ENCODE data around the gene TTC21B.

TTC21B gene

GRCh38 chr2:165924946-165925345 lies 28.6 kb downstream of the TTC21B start:
- Histone ChIP-seq H2AFZ (ENCODE audit: low read length) (no peak overlapping the region), H3K79me2 (ENCODE audit: low read length) (no peaks in the 10 kb centered on the region), H4K20me1 (ENCODE audit: insufficient read depth, low read length) (no peaks in the 10 kb centered on the region), H3F3A (ENCODE audit: insufficient read depth, low read length) (no peaks in the 10 kb centered on the region), H3K4me2 (ENCODE audit: low read depth, low read length) (no peak overlapping the region), H3K4me1 (ENCODE audit: low read length) (no peaks in the 10 kb centered on the region), H3K9ac (ENCODE audit: low read length) (no peak overlapping the region), H3K27me3 (replicated peaks; ENCODE audit: insufficient read depth, low read length) (no peaks in the 10 kb centered on the region), H3K27ac (ENCODE audit: low read length) (no peak overlapping the region), H3K9me3 (replicated peaks; ENCODE audit: insufficient read depth, low read length) (no peaks in the 10 kb centered on the region), H3K4me3 (ENCODE audit: low read length) (no peak overlapping the region), H3K9me2 (replicated peaks; ENCODE audit: insufficient read depth, low read length) (no peaks in the 10 kb centered on the region), H3K36me3 (replicated peaks; ENCODE audit: insufficient read depth, low read length) (no peaks in the 10 kb centered on the region; the same call in 1 of the 2 replicates)
- TF ChIP-seq EZH2phosphoT487 (IDR thresholded peaks at IDR 0.05; ENCODE audit: low read length) (no peak), CTCF (IDR thresholded peaks at IDR 0.05; ENCODE audit: low read length) (no peak), EZH2 (optimal IDR thresholded peaks at IDR 0.05; ENCODE audit: low read depth, low read length) (no peak)
- no peak for DNase-seq

GRCh38 chr2:165920748-165921147 lies 32.8 kb downstream of the TTC21B start:
- Histone ChIP-seq H3F3A (ENCODE audit: insufficient read depth, low read length) (no peaks in the 10 kb centered on the region), H4K20me1 (ENCODE audit: insufficient read depth, low read length) (no peaks in the 10 kb centered on the region), H3K9ac (ENCODE audit: low read length) (no peak overlapping the region), H3K36me3 (replicated peaks; ENCODE audit: insufficient read depth, low read length) (no peaks in the 10 kb centered on the region), H3K9me3 (replicated peaks; ENCODE audit: insufficient read depth, low read length) (no peaks in the 10 kb centered on the region), H2AFZ (ENCODE audit: low read length) (no peak overlapping the region), H3K27me3 (replicated peaks; ENCODE audit: insufficient read depth, low read length) (no peaks in the 10 kb centered on the region), H3K27ac (ENCODE audit: low read length) (no peak overlapping the region), H3K4me3 (ENCODE audit: low read length) (no peak overlapping the region), H3K4me1 (ENCODE audit: low read length) (no peaks in the 10 kb centered on the region), H3K79me2 (ENCODE audit: low read length) (no peaks in the 10 kb centered on the region), H3K9me2 (replicated peaks; ENCODE audit: insufficient read depth, low read length) (no peaks in the 10 kb centered on the region), H3K4me2 (ENCODE audit: low read depth, low read length) (no peak overlapping the region)
- DNase-seq = no peak
- no peak for TF ChIP-seq EZH2phosphoT487 (IDR thresholded peaks at IDR 0.05; ENCODE audit: low read length)
- no peak for TF ChIP-seq EZH2 (optimal IDR thresholded peaks at IDR 0.05; ENCODE audit: low read depth, low read length)
- TF ChIP-seq CTCF (IDR thresholded peaks at IDR 0.05; ENCODE audit: low read length) = no peak

GRCh38 chr2:165913636-165914035 lies 39.9 kb downstream of the TTC21B start:
- Histone ChIP-seq H3K9ac (ENCODE audit: low read length) (no peak overlapping the region), H3K4me2 (ENCODE audit: low read depth, low read length) (no peak overlapping the region), H3K79me2 (ENCODE audit: low read length) (no peaks in the 10 kb centered on the region), H2AFZ (ENCODE audit: low read length) (no peak overlapping the region), H3K4me1 (ENCODE audit: low read length) (no peaks in the 10 kb centered on the region), H3K36me3 (replicated peaks; ENCODE audit: insufficient read depth, low read length) (no peaks in the 10 kb centered on the region), H3K9me3 (replicated peaks; ENCODE audit: insufficient read depth, low read length) (no peaks in the 10 kb centered on the region), H3K4me3 (ENCODE audit: low read length) (no peak overlapping the region), H4K20me1 (ENCODE audit: insufficient read depth, low read length) (no peaks in the 10 kb centered on the region), H3K9me2 (replicated peaks; ENCODE audit: insufficient read depth, low read length) (no peaks in the 10 kb centered on the region), H3K27ac (ENCODE audit: low read length) (no peak overlapping the region), H3K27me3 (replicated peaks; ENCODE audit: insufficient read depth, low read length) (no peaks in the 10 kb centered on the region), H3F3A (ENCODE audit: insufficient read depth, low read length) (no peaks in the 10 kb centered on the region)
- no peak for DNase-seq
- TF ChIP-seq CTCF (IDR thresholded peaks at IDR 0.05; ENCODE audit: low read length) (no peak), EZH2phosphoT487 (IDR thresholded peaks at IDR 0.05; ENCODE audit: low read length) (no peak), EZH2 (optimal IDR thresholded peaks at IDR 0.05; ENCODE audit: low read depth, low read length) (no peak)
